HG03066 (cell line): ENCODE data around the gene KCNMB3.

Experiments
- ATAC-seq: cut with Tn5 transposase; IDR thresholded peaks from one replicate; pipeline ENCODE4 v1.9.1; 2021; ENCODE audit warnings: low read depth; ENCODE audit not compliant: unreplicated experiment

KCNMB3 gene

GRCh38 chr3:179200790-179201189 is 50.1 kb downstream of the KCNMB3 start:
- no peak for ATAC-seq

- ATAC-seq: no peak
Measured at GRCh38 chr3:179196700-179197099, 54.2 kb downstream of the KCNMB3 start.

DNA sequence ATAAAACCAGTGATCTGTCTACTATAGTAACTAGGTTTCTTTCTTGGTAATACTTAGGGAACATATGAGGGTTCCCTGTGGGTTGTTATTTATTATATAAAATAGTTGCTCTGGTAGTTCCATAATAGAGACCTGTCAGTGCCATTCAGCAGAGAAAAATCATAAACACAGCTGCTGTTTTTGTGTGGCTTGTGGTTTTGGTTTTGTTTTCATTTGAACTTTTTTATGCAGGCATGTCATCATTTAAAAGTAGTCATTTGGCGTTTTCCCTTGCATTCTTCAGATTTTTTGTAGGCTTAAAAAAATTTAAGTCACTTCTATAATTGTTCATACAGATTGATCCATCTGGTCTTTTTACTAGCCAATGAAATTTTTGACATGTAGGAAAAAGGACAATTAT is 54.8 kb downstream of the KCNMB3 start:
- peak; percentile 93 for ATAC-seq

GRCh38 chr3:179194931-179195330 is 56.0 kb downstream of the KCNMB3 start:
- ATAC-seq: no peak
